Measurements from ENCODE around the gene DNTT. TPM values are rescaled to one million over a fixed set of nuclear protein-coding genes. Genes with fewer than 3 reads are reported as not detected.

The DNTT gene
- not detected in 2 replicates for total RNA-seq

GRCh38 chr10:96304230-96304629 is at the start of gene DNTT:
Gene DNTT (plus strand): TSS chr10:96304434. CDS start chr10:96304498, 64 bp downstream.

DNA sequence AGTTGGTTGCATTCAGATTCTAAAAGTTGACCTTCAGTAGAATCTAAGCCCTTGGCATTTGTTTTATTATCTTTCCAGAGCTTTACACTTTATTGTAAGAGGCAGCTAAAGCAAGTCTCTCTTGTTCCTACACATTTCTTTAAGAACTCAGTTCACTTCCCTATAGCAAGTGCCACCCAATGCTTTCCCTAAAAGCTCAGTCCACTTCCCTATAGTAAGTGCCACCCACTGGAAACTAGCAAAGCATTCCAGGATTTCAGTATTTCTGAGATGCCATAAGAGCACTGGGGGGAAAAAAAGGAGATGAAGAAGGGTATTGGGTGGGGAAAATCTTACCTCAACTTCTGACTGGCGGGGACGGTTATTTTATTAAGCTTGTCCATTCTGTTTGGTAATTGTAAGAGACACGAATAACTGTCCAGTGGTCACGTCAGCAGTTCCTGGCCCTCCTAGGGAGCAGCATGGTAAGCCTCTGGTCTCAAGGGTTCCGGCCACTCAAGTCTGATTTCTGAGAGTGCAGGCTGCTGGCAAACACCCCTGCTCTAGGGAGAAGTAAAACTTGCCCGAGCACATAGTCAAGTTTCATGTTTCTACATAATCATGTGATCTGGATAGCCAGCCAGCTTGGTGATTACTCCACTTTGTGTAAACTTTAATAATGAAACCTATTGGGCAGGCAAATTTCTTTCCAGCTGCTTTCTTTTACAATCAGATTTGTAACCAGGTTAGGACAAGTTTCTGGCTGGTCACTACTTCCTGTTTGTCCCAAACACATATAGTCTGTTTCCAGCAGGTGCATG is 33.0 kb upstream of the DNTT start, which contains the start of gene BLNK:
TSS of gene BLNK (minus strand) at position 554 of the 800 bp plus-strand sequence. CDS start at position 383, 171 bp downstream.

DNA sequence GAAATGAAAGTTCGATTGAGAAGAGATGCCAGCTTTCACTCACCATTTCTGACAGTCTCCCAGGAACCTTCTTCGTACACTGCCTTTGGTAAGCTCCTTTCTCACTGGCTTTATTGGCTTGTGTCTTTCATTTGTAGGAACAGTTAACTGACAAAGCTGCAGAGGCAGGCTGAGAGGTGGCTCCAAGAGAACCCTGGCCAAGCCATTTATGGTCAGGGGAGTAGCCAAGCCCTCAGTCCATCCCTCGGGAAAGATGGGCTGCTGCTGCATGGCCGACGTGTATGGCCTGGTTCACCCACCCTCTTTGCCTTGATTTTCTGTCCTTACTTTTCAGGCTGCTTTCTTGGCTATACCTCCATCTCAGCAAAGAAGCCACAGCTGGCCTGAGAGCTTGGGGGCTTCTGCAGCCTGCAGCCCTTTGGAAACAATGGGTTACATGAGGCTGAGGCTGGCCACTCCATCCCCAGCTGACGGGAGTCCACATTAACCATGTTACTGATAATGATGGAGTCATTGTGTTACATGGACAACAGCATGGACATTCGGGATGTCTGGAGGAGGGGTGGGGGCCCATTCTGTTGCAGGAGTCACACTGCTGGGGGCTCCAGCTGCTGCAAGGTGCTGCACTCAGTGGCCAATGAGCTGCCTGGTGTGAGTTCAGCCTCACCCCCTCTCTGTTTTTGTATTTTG is 54.8 kb downstream of the DNTT start, which contains the start of gene OPALIN:
TSS of gene OPALIN (minus strand) at position 152 of the 690 bp plus-strand sequence. CDS start at position 46, 106 bp downstream.

Other genes with a start within 250 kb of the DNTT start
- 12.1 and 20.7 TPM in 2 replicates for gene ZNF518A, start 174.1 kb upstream of the DNTT start, total RNA-seq
- gene BLNK, start 32.9 kb upstream of the DNTT start, total RNA-seq, result 0.17 TPM in 1 of 2 replicates, not detected in the other
- gene OPALIN, start 54.6 kb downstream of the DNTT start, total RNA-seq, result not detected in 2 replicates
- under 0.01 and 0.17 TPM in 2 replicates for gene TLL2, start 209.5 kb downstream of the DNTT start, total RNA-seq